CD14-positive monocyte (primary cell): ENCODE results near the gene ATP4A. TPM values are rescaled to one million over a fixed set of nuclear protein-coding genes. Genes with fewer than 3 reads are reported as not detected.

Experiments used
- DNase-seq, 3 donors: peaks; one replicate each; pipeline ENCODE4 v3.0.0-alpha.2; 2011 to 2022
- H2AFZ ChIP-seq: 2 replicates; pipeline ENCODE4 v1.6.0; 2012; ENCODE audit warnings: mild to moderate bottlenecking, low read depth, low read length, inconsistent platforms; ENCODE audit not compliant: insufficient read depth, poor library complexity, severe bottlenecking
- H3K27ac ChIP-seq, 2 donors: 1 replicate in 1 of 2; 2 replicates in 1 of 2; pipeline ENCODE4 v1.5.1; 2012 to 2013; ENCODE audit warnings: low read length in 2 of 2, control low read depth in 1 of 2, inconsistent platforms in 1 of 2, low read depth in 1 of 2, mild to moderate bottlenecking in 1 of 2
- H3K27me3 ChIP-seq, 2 donors: one replicate each; pipeline versions ENCODE4 v1.6.0 to v1.6.1; 2011 to 2013; ENCODE audit warnings: low read length in 2 of 2; ENCODE audit not compliant: control insufficient read depth in 2 of 2, insufficient read depth in 2 of 2
- H3K36me3 ChIP-seq, 2 donors: replicated peaks in 1 of 2; 1 replicate in 1 of 2; 2 replicates in 1 of 2; pipeline versions ENCODE4 v1.5.1 to v1.6.1; 2012 to 2013; ENCODE audit warnings: low read length in 2 of 2, control low read depth in 1 of 2, inconsistent platforms in 1 of 2, mild to moderate bottlenecking in 1 of 2; ENCODE audit not compliant: insufficient read depth in 2 of 2, control insufficient read depth in 1 of 2
- H3K4me1 ChIP-seq, 2 donors: 1 replicate in 1 of 2; 2 replicates in 1 of 2; pipeline versions ENCODE4 v1.5.1 to v1.6.1; 2012 to 2013; ENCODE audit warnings: low read length in 2 of 2, control low read depth in 1 of 2, inconsistent platforms in 1 of 2, mild to moderate bottlenecking in 1 of 2, moderate library complexity in 1 of 2; ENCODE audit not compliant: insufficient read depth in 2 of 2, control insufficient read depth in 1 of 2
- H3K4me2 ChIP-seq: replicated peaks from 2 replicates; pipeline ENCODE3; 2012; ENCODE audit warnings: low read length, moderate library complexity, mild to moderate bottlenecking; ENCODE audit not compliant: poor library complexity, severe bottlenecking; ENCODE audit errors: extremely low read depth
- H3K4me3 ChIP-seq, 3 experiments: fragments of 200-600 bp in 1 of 3; sonication (generic) in 1 of 3; replicated peaks in 1 of 3; 1 replicate in 2 of 3; 2 replicates in 1 of 3; pipeline ENCODE4 v1.5.1; 2011 to 2013; ENCODE audit warnings: low read length in 3 of 3, mild to moderate bottlenecking in 3 of 3, control low read depth in 2 of 3, low read depth in 2 of 3, inconsistent platforms in 1 of 3, moderate library complexity in 1 of 3
- H3K79me2 ChIP-seq: 2 replicates; pipeline ENCODE4 v1.6.0; 2012; ENCODE audit warnings: mild to moderate bottlenecking, control low read depth, inconsistent platforms, low read length, moderate library complexity; ENCODE audit not compliant: insufficient read depth
- H3K9ac ChIP-seq: 2 replicates; pipeline ENCODE4 v1.6.0; 2017; ENCODE audit warnings: low read length, mild to moderate bottlenecking; ENCODE audit not compliant: insufficient read depth, poor library complexity, severe bottlenecking
- H3K9me3 ChIP-seq, 2 donors: replicated peaks in 1 of 2; 1 replicate in 1 of 2; 2 replicates in 1 of 2; pipeline versions ENCODE4 v1.5.1 to v1.6.1; 2012 to 2013; ENCODE audit warnings: low read length in 2 of 2, control low read depth in 1 of 2; ENCODE audit not compliant: control insufficient read depth in 1 of 2, insufficient read depth in 1 of 2
- H4K20me1 ChIP-seq: 2 replicates; pipeline ENCODE4 v1.6.0; 2012; ENCODE audit warnings: mild to moderate bottlenecking, low read length, control low read depth, moderate library complexity; ENCODE audit not compliant: insufficient read depth
- H3K27ac Mint-ChIP-seq, 7 donors: one replicate each; pipeline ENCODE4 v1.8.0; 2020; ENCODE audit warnings: mild to moderate bottlenecking in 7 of 7, mixed read lengths in 7 of 7, moderate library complexity in 6 of 7, inconsistent platforms in 2 of 7
- H3K27me3 Mint-ChIP-seq, 3 donors: one replicate each; pipeline ENCODE4 v1.8.0; 2021 to 2022; ENCODE audit warnings: low read depth in 3 of 3, mild to moderate bottlenecking in 3 of 3, mixed read lengths in 3 of 3, moderate library complexity in 3 of 3, inconsistent platforms in 1 of 3
- H3K36me3 Mint-ChIP-seq, 2 donors: one replicate each; pipeline ENCODE4 v1.8.0; 2020; ENCODE audit warnings: mixed read lengths in 2 of 2, inconsistent platforms in 1 of 2, mild to moderate bottlenecking in 1 of 2
- H3K4me1 Mint-ChIP-seq: one replicate; pipeline ENCODE4 v1.8.0; 2020; ENCODE audit warnings: mild to moderate bottlenecking, mixed read lengths
- H3K4me3 Mint-ChIP-seq, 2 donors: one replicate each; pipeline ENCODE4 v1.8.0; 2020; ENCODE audit warnings: mild to moderate bottlenecking in 2 of 2, mixed read lengths in 2 of 2, moderate library complexity in 1 of 2
- H3K9me3 Mint-ChIP-seq, 7 donors: one replicate each; pipeline ENCODE4 v1.8.0; 2020 to 2022; ENCODE audit warnings: mixed read lengths in 7 of 7, mild to moderate bottlenecking in 6 of 7, moderate library complexity in 6 of 7, inconsistent platforms in 2 of 7
- WGBS: methylation state at CpG from one replicate; pipeline ENCODE4 v1.1.5; 2013; ENCODE audit warnings: missing lambda C conversion rate; ENCODE audit not compliant: insufficient coverage; 5-methylcytosine and 5-hydroxymethylcytosine counted together
- intact Hi-C, 2 donors: fragments of 100-400 bp; cut with micrococcal nuclease; formaldehyde crosslinking; loops; one replicate each; pipeline versions ENCODE4 v1.15.0 to v1.15.1; 2023
- polyA plus RNA-seq, 3 donors: library from polyadenylated mRNA; depleted of rRNA in 1 of 3; unstranded in 2 of 3; stranded (reverse) in 1 of 3; fragments of 300-500 nt in 2 of 3; fragments of >200 nt in 1 of 3; fragmentation: Illumina TruSeq in 2 of 3; gene quantifications; 1 replicate in 2 of 3; 2 replicates in 1 of 3; pipeline ENCODE4 v1.2.3, GENCODE V29; 2012 to 2021
- TF ChIP-seq, protein P1 (sequence below): fragments of 200-600 bp; IDR thresholded peaks from one replicate; pipeline ENCODE4 v1.8.0; 2022; ENCODE audit warnings: antibody characterized with exemption, mild to moderate bottlenecking

Gene ATP4A
- polyA plus RNA-seq, 3 donors, result not detected

DNA sequence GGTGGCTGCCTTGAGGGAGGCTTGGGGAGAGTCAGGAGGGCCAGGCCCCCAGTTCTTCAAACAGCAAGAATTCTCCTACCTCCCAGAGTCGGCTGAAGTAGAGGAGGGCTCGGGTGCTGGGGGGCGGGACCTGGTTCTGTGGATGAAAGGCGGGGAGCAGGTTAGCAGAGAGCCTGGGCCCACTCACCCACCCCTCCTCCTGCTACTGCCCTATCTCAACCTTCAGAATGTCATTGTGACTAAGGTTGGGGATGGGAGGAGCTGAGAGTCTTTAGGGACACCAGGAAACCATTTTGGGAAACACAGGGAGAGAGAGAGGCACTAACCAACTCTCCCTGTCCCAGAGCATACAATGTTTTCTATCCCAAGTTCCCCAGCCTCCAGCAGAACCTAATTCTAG lies 60.7 kb downstream of the ATP4A start:
- H3K9ac ChIP-seq, result no peak overlapping the region
- H3K4me1 ChIP-seq, result no peaks in the 10 kb centered on the region
- H3K36me3 ChIP-seq, result no peaks in the 10 kb centered on the region
- no peak overlapping the region for H3K4me2 ChIP-seq
- H3K36me3 Mint-ChIP-seq, result no peaks in the 10 kb centered on the region
- H3K4me1 Mint-ChIP-seq, result no peaks in the 10 kb centered on the region
- WGBS, result no CpG with 5 or more reads among the region's 4 CpGs
- no peak overlapping the region for H3K27ac Mint-ChIP-seq
- peaks cover 21 to 24% (median 21%) of the 10 kb centered on the region in 3 donors for H3K27me3 Mint-ChIP-seq
- H3K9me3 ChIP-seq, result no peaks in the 10 kb centered on the region
- H3K4me3 Mint-ChIP-seq, result no peak overlapping the region
- TF ChIP-seq, protein P1, sequence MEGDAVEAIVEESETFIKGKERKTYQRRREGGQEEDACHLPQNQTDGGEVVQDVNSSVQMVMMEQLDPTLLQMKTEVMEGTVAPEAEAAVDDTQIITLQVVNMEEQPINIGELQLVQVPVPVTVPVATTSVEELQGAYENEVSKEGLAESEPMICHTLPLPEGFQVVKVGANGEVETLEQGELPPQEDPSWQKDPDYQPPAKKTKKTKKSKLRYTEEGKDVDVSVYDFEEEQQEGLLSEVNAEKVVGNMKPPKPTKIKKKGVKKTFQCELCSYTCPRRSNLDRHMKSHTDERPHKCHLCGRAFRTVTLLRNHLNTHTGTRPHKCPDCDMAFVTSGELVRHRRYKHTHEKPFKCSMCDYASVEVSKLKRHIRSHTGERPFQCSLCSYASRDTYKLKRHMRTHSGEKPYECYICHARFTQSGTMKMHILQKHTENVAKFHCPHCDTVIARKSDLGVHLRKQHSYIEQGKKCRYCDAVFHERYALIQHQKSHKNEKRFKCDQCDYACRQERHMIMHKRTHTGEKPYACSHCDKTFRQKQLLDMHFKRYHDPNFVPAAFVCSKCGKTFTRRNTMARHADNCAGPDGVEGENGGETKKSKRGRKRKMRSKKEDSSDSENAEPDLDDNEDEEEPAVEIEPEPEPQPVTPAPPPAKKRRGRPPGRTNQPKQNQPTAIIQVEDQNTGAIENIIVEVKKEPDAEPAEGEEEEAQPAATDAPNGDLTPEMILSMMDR, result no peak
- DNase-seq, result no peak
- no peak overlapping the region for H2AFZ ChIP-seq
- H3K79me2 ChIP-seq, result no peaks in the 10 kb centered on the region
- no peak overlapping the region for H3K27ac ChIP-seq
- peaks cover 0 to 11% of the 10 kb centered on the region in 2 donors for H3K27me3 ChIP-seq
- intact Hi-C loops, result no loop called here
- H4K20me1 ChIP-seq, result no peaks in the 10 kb centered on the region
- no peak overlapping the region for H3K4me3 ChIP-seq
- peaks cover 0 to 2% (median 0%) of the 10 kb centered on the region in 7 donors for H3K9me3 Mint-ChIP-seq

DNA sequence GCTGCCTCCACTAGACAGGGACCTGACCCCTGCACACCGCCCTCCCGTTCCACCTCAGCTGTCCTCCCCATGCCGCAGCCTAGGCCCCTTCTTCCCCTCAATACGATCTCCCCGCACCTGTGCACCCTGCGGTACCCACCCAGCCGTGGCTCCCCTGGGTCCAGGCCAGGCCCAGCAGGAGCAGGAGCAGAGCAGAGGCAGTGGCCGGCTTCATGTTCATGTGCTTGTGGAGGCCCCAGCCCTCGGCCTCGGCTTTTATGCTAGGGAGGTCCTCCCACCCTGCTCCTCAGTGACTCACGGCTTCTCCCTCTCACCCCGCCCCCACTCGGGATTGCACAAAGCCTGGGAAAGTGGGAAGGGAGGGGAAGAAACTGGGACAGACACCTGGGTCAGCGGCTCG lies 61.8 kb downstream of the ATP4A start:
- H3K9me3 Mint-ChIP-seq, result peaks cover 0 to 2% (median 0%) of the 10 kb centered on the region in 7 donors
- no peak overlapping the region for H3K9ac ChIP-seq
- no peaks in the 10 kb centered on the region for H3K36me3 ChIP-seq
- TF ChIP-seq, protein P1, result no peak
- no peaks in the 10 kb centered on the region for H3K36me3 Mint-ChIP-seq
- no peak overlapping the region for H3K27ac Mint-ChIP-seq
- WGBS, result 92% methylated on average over 8 of the region's 15 CpGs
- no peaks in the 10 kb centered on the region for H3K4me1 Mint-ChIP-seq
- no peaks in the 10 kb centered on the region for H3K4me1 ChIP-seq
- H2AFZ ChIP-seq, result no peak overlapping the region
- peaks cover 0 to 2% of the 10 kb centered on the region in 2 donors for H3K27me3 ChIP-seq
- H3K4me3 ChIP-seq, result no peak overlapping the region
- H3K9me3 ChIP-seq, result no peaks in the 10 kb centered on the region
- intact Hi-C loops, result no loop called here
- no peak overlapping the region for H3K27ac ChIP-seq
- no peak overlapping the region for H3K4me3 Mint-ChIP-seq
- no peaks in the 10 kb centered on the region for H3K79me2 ChIP-seq
- DNase-seq, result no peak
- H3K4me2 ChIP-seq, result no peak overlapping the region
- no peaks in the 10 kb centered on the region for H4K20me1 ChIP-seq
- H3K27me3 Mint-ChIP-seq, result peaks cover 14 to 20% (median 16%) of the 10 kb centered on the region in 3 donors
